MCF 10A (cell line): ENCODE data around the gene HNRNPM. TPM values are rescaled to one million over a fixed set of nuclear protein-coding genes. Genes with fewer than 3 reads are reported as not detected.
A peak's percentile ranks its signal among the peaks of the same experiment; 100 is the strongest.

Experiments used
- BruUV-seq: library from RNA; stranded (reverse); fragments of 400-500 nt; replicated peaks from 2 replicates; lab custom pipeline; 2021; lab: Mats Ljungman, UMichigan
- CTCF ChIA-PET: fragments of 300-600 bp; sonication (Branson Sonifier 250); formaldehyde crosslinking; extraction: SDS; loops from one replicate; lab custom pipeline; 2021; ENCODE audit warnings: antibody characterized with exemption, inconsistent platforms; lab: Yijun Ruan, JAX
- POLR2A ChIA-PET: fragments of 300-600, 350-650 bp; sonication (Branson Sonifier 250); formaldehyde crosslinking; extraction: SDS; loops from one replicate; lab custom pipeline; 2020; ENCODE audit warnings: antibody characterized with exemption, inconsistent platforms; lab: Yijun Ruan, JAX
- DNase-seq: peaks from one replicate; pipeline ENCODE4 v3.0.0-alpha.2; 2018; ENCODE audit not compliant: unreplicated experiment
- H3K27ac Mint-ChIP-seq: one replicate; pipeline ENCODE4 v1.8.0; 2022; ENCODE audit warnings: mild to moderate bottlenecking, low read depth, mixed read lengths; ENCODE audit not compliant: unreplicated experiment
- H3K27me3 Mint-ChIP-seq: one replicate; pipeline ENCODE4 v1.8.0; 2022; ENCODE audit warnings: mixed read lengths; ENCODE audit not compliant: insufficient read depth, unreplicated experiment
- H3K36me3 Mint-ChIP-seq: one replicate; pipeline ENCODE4 v1.8.0; 2022; ENCODE audit warnings: mild to moderate bottlenecking, moderate library complexity, mixed read lengths; ENCODE audit not compliant: insufficient read depth, unreplicated experiment
- H3K4me1 Mint-ChIP-seq: one replicate; pipeline ENCODE4 v1.8.0; 2022; ENCODE audit warnings: mixed read lengths; ENCODE audit not compliant: insufficient read depth, unreplicated experiment
- H3K4me3 Mint-ChIP-seq: one replicate; pipeline ENCODE4 v1.8.0; 2022; ENCODE audit warnings: mild to moderate bottlenecking, moderate library complexity, mixed read lengths; ENCODE audit not compliant: unreplicated experiment
- H3K9me3 Mint-ChIP-seq: one replicate; pipeline ENCODE4 v1.8.0; 2022; ENCODE audit warnings: mixed read lengths; ENCODE audit not compliant: unreplicated experiment
- intact Hi-C: fragments of 100-400 bp; cut with micrococcal nuclease; formaldehyde crosslinking; loops from 2 replicates; pipeline ENCODE4 v1.14.1; 2022
- total RNA-seq: library from RNA; stranded (reverse); gene quantifications from 2 replicates; pipeline ENCODE4 v1.2.3, GENCODE V29; 2022
- TF ChIP-seq, protein P1 (sequence below): fragments of 200-600 bp; IDR thresholded peaks from one replicate; pipeline ENCODE4 v1.8.0; 2022; ENCODE audit warnings: antibody characterized with exemption, mild to moderate bottlenecking; ENCODE audit not compliant: unreplicated experiment

HNRNPM gene
- total RNA-seq, 1 experiment from 2014 or later = 161 TPM

DNA sequence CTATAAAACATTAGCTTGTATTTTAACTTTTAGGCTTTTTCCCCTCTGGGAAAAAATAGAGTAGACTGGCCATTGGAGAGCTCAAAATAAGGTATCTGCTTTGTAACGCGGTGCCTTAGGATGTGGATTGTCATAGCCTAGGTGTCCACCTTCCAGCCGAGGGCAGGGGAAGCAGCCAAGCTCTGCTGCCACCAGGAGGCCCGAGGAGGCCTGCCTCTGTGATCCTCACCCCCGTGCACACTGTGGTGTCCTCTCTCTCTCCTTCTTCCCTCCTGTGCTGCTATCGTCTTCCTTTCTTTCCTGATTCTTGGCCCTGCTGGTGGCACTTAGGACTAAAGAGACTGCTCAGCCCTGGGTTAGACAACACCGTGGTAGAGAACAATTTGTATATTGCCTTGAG lies 11.3 kb downstream of the HNRNPM start:
- ChIA-PET CTCF (interaction anchor here (0.6 to 1.5 kb wide), 3 partner anchors 40 to 159 kb away, joined by 3 to 4 read pairs (median 3); no protein-coding TSS in a partner anchor), POLR2A (no interaction called here)
- Mint-ChIP-seq H3K4me1 (peaks cover 47% of the 10 kb centered on the region), H3K36me3 (peaks cover 64% of the 10 kb centered on the region), H3K9me3 (no peaks in the 10 kb centered on the region), H3K27me3 (no peaks in the 10 kb centered on the region), H3K4me3 (no peak overlapping the region), H3K27ac (no peak overlapping the region)
- TF ChIP-seq, protein P1, sequence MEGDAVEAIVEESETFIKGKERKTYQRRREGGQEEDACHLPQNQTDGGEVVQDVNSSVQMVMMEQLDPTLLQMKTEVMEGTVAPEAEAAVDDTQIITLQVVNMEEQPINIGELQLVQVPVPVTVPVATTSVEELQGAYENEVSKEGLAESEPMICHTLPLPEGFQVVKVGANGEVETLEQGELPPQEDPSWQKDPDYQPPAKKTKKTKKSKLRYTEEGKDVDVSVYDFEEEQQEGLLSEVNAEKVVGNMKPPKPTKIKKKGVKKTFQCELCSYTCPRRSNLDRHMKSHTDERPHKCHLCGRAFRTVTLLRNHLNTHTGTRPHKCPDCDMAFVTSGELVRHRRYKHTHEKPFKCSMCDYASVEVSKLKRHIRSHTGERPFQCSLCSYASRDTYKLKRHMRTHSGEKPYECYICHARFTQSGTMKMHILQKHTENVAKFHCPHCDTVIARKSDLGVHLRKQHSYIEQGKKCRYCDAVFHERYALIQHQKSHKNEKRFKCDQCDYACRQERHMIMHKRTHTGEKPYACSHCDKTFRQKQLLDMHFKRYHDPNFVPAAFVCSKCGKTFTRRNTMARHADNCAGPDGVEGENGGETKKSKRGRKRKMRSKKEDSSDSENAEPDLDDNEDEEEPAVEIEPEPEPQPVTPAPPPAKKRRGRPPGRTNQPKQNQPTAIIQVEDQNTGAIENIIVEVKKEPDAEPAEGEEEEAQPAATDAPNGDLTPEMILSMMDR = no peak
- intact Hi-C loops = loop anchor here (10.0 kb wide), 1 partner anchor 101 kb away; no protein-coding TSS in a partner anchor
- DNase-seq = peak; percentile 27
- BruUV-seq = no TSS peak

DNA sequence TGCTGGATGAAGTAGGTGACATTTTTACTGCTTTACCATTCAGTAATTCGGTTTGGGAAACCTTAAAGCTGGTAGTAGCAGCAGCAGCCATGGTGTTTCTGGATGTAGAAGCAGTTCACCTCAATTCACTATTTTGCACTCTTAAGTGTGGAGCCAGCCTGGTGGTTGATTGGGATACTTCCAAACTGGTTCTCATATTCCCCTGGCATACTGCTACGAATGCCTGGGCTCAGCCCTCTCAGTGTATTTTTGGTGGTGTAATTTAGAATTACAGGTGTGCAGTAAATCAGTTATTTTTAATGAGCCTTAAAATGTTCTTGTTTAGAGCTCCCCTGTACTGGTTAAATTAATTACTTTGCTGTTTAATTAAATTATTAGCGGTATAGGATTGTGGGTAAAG lies 12.4 kb downstream of the HNRNPM start:
- DNase-seq = no peak
- H3K36me3 Mint-ChIP-seq = peaks cover 66% of the 10 kb centered on the region
- no peak overlapping the region for H3K27ac Mint-ChIP-seq
- no peaks in the 10 kb centered on the region for H3K27me3 Mint-ChIP-seq
- H3K9me3 Mint-ChIP-seq = no peaks in the 10 kb centered on the region
- peaks cover 37% of the 10 kb centered on the region for H3K4me1 Mint-ChIP-seq
- POLR2A ChIA-PET = interaction anchor here (1.6 kb wide), 1 partner anchor 13 kb away, joined by 3 read pairs; the partner anchor contains the start of gene HNRNPM
- intact Hi-C loops = loop anchor here (10.0 kb wide), 1 partner anchor 102 kb away; no protein-coding TSS in a partner anchor
- H3K4me3 Mint-ChIP-seq = no peak overlapping the region
- CTCF ChIA-PET = interaction anchor here (0.6 to 1.1 kb wide), 3 partner anchors 48 to 1858 kb away, joined by 3 to 5 read pairs (median 4); no protein-coding TSS in a partner anchor
- no TSS peak for BruUV-seq
- TF ChIP-seq, protein P1 = no peak

DNA sequence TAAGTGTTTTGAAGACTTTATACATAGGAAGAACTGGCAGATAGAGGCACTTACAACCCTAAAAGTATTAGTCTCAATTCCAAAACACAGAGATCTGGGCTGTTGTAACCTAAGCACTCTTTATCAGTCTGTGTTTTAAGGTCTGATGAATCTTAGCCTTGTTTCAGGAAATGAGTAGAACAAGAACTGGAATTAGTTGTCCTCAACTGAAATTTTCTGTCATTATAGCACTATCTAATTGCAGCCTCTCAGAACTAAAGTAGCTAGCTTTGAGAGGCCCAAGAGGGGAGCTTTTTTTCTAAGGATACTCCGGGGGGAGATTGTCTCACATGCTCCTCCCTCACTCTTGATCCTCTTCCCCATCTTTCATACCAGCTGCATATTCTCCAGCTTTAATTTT lies 13.1 kb downstream of the HNRNPM start:
- no peak overlapping the region for H3K4me3 Mint-ChIP-seq
- H3K4me1 Mint-ChIP-seq = peaks cover 38% of the 10 kb centered on the region
- peak overlapping the region; percentile 69 for H3K27ac Mint-ChIP-seq
- DNase-seq = no peak
- no peaks in the 10 kb centered on the region for H3K27me3 Mint-ChIP-seq
- peaks cover 63% of the 10 kb centered on the region for H3K36me3 Mint-ChIP-seq
- H3K9me3 Mint-ChIP-seq = no peaks in the 10 kb centered on the region
- TF ChIP-seq, protein P1 = no peak
- intact Hi-C loops = loop anchor here (10.0 kb wide), 1 partner anchor 103 kb away; no protein-coding TSS in a partner anchor
- ChIA-PET POLR2A (interaction anchor here (1.6 kb wide), 1 partner anchor 13 kb away, joined by 3 read pairs; the partner anchor contains the start of gene HNRNPM), CTCF (interaction anchor here (0.7 to 1.1 kb wide), 3 partner anchors 48 to 110 kb away, joined by 3 to 5 read pairs (median 4); no protein-coding TSS in a partner anchor)
- BruUV-seq = no TSS peak

DNA sequence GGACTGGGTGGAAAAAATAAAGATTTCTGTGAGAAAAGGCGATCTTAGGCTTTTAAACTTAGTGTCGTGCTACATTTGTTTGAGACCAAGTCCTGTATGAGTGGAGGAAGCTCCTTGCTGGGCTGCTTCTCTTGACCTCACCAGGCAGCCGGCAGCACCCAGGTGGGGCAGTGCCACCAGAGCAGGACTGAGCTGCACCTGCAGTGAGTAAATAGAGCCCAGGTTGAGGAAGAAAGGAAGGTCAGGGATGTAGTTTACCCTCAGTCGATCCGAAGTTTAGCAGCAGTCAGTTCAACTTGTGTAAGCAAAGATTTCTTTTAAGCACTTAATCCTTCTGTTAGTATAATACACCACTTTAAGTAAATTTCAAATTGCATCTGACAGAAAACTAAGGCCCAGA lies 13.6 kb downstream of the HNRNPM start:
- intact Hi-C loops = loop anchor here (10.0 kb wide), 1 partner anchor 104 kb away; no protein-coding TSS in a partner anchor
- H3K9me3 Mint-ChIP-seq = no peaks in the 10 kb centered on the region
- H3K36me3 Mint-ChIP-seq = peaks cover 66% of the 10 kb centered on the region
- no peak overlapping the region for H3K4me3 Mint-ChIP-seq
- TF ChIP-seq, protein P1 = no peak
- no TSS peak for BruUV-seq
- peak overlapping the region; percentile 69 for H3K27ac Mint-ChIP-seq
- ChIA-PET POLR2A (interaction anchor here (1.6 kb wide), 1 partner anchor 14 kb away, joined by 3 read pairs; the partner anchor contains the start of gene HNRNPM), CTCF (interaction anchor here (0.6 to 1.0 kb wide), 3 partner anchors 12 to 121 kb away, joined by 3 to 4 read pairs (median 3); no protein-coding TSS in a partner anchor)
- peaks cover 39% of the 10 kb centered on the region for H3K4me1 Mint-ChIP-seq
- H3K27me3 Mint-ChIP-seq = no peaks in the 10 kb centered on the region
- DNase-seq = no peak
